Measurements from ENCODE around the gene TJAP1.
"Not testable (repeated sequence)": the region's sequence is repeated elsewhere in the genome, so short reads cannot be mapped to it uniquely, and the experiment has no call there.

Gene TJAP1

GRCh38 chr6:43464337-43464736 lies 13.0 kb upstream of the TJAP1 start:
- TF ChIP-seq ZNF8 (CRISPR knock-in tag; IDR thresholded peaks at IDR 0.05) = no peak
- TF ChIP-seq GLIS3 (CRISPR knock-in tag; IDR thresholded peaks at IDR 0.05) = no peak
- TF ChIP-seq ZNF70 (CRISPR knock-in tag; IDR thresholded peaks at IDR 0.05) = no peak
- no peak for TF ChIP-seq TSHZ2 (CRISPR knock-in tag; IDR thresholded peaks at IDR 0.05)
- no peak for TF ChIP-seq TCF4 (CRISPR knock-in tag; IDR thresholded peaks at IDR 0.05; ENCODE audit: borderline replicate concordance)
- no peak for TF ChIP-seq PATZ1 (CRISPR knock-in tag; IDR thresholded peaks at IDR 0.05; ENCODE audit: borderline replicate concordance)
- no peak for TF ChIP-seq TOX (CRISPR knock-in tag; IDR thresholded peaks at IDR 0.05; ENCODE audit: borderline replicate concordance)
- no peak for TF ChIP-seq ZC3H10 (CRISPR knock-in tag; IDR thresholded peaks at IDR 0.05)
- no peak for TF ChIP-seq CSDC2 (CRISPR knock-in tag; IDR thresholded peaks at IDR 0.05)
- no peak for TF ChIP-seq SNAI2 (CRISPR knock-in tag; IDR thresholded peaks at IDR 0.05)
- TF ChIP-seq ZFP30 (CRISPR knock-in tag; IDR thresholded peaks at IDR 0.05) = no peak
- TF ChIP-seq CREB5 (CRISPR knock-in tag; IDR thresholded peaks at IDR 0.05; ENCODE audit: low read depth) = no peak
- ATAC-seq = no peak

GRCh38 chr6:43465948-43466347 lies 11.4 kb upstream of the TJAP1 start:
- ATAC-seq = no peak
- no peak for TF ChIP-seq RARB (CRISPR knock-in tag; IDR thresholded peaks at IDR 0.05)
- TF ChIP-seq ISL1 (CRISPR knock-in tag; IDR thresholded peaks at IDR 0.05) = no peak
- no peak for TF ChIP-seq ARNTL (CRISPR knock-in tag; IDR thresholded peaks at IDR 0.05; ENCODE audit: borderline replicate concordance, low read depth)
- no peak for TF ChIP-seq CSRNP3 (CRISPR knock-in tag; IDR thresholded peaks at IDR 0.05)
- TF ChIP-seq CREB5 (CRISPR knock-in tag; IDR thresholded peaks at IDR 0.05; ENCODE audit: low read depth) = no peak
- no peak for TF ChIP-seq TOX (CRISPR knock-in tag; IDR thresholded peaks at IDR 0.05; ENCODE audit: borderline replicate concordance)
- no peak for TF ChIP-seq SNAI2 (CRISPR knock-in tag; IDR thresholded peaks at IDR 0.05)
- TF ChIP-seq ZFP30 (CRISPR knock-in tag; IDR thresholded peaks at IDR 0.05) = no peak
- no peak for TF ChIP-seq GLIS3 (CRISPR knock-in tag; IDR thresholded peaks at IDR 0.05)
- no peak for TF ChIP-seq PATZ1 (CRISPR knock-in tag; IDR thresholded peaks at IDR 0.05; ENCODE audit: borderline replicate concordance)
- no peak for TF ChIP-seq CSDC2 (CRISPR knock-in tag; IDR thresholded peaks at IDR 0.05)
- no peak for TF ChIP-seq ESRRG (CRISPR knock-in tag; IDR thresholded peaks at IDR 0.05)
- TF ChIP-seq ZC3H10 (CRISPR knock-in tag; IDR thresholded peaks at IDR 0.05) = no peak
- TF ChIP-seq ZNF565 (CRISPR knock-in tag; conservative IDR thresholded peaks at IDR 0.05; ENCODE audit: low read depth) = no peak
- no peak for TF ChIP-seq OSR1 (CRISPR knock-in tag; IDR thresholded peaks at IDR 0.05)

- ATAC-seq = not testable (repeated sequence)
These were observed 10.1 kb upstream of the TJAP1 start for GRCh38 chr6:43467265-43467664.
